8988T (cell line): Measurements from ENCODE around the gene VPS26A.
"Not testable (repeated sequence)": the region's sequence is repeated elsewhere in the genome, so short reads cannot be mapped to it uniquely, and the experiment has no call there.

Experiments
- DNase-seq: peaks from one replicate; pipeline ENCODE4 v3.0.0; 2011

Gene VPS26A

GRCh38 chr10:69103784-69104183 lies 20.2 kb upstream of the VPS26A start:
- DNase-seq, result no peak

DNA sequence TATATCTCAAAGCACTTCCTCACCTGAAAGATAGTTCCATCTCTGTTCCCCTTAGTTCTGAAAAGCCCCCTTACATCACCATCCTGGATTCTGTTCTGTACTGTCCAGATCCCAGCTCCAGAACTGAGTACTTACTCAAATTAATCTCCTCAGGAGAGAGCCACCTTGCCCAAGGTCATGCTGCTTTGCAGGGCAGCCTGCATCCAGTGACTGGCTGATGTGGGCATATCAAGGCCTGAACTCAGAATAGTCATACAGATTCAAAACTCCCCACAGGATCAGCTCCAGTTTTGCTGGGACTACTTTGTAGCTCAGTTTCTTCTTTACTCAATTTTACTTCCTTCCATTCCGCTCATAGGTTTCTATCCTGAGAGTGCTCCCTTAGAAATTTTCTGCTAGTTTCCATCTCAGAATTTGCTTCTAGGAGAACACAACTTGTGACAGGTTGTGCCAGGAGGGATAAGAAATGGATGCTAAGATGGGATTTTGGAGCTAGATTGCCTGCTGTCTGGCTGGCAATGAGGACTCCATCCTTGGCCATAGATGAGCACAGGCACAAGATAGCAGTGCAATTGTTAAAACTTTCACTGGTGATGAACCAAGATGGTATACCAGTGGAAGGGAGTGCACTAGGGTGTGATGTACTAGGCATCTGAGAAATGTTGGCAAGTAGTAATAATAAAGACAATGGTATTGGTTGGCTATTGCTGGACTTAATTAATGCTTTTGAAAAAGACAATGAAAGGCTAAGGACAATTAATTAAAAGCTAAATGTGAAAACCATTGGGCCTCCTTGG lies 18.8 kb upstream of the VPS26A start:
- DNase-seq, result no peak

GRCh38 chr10:69107176-69107490 lies 16.8 kb upstream of the VPS26A start:
- DNase-seq, result no peak

DNA sequence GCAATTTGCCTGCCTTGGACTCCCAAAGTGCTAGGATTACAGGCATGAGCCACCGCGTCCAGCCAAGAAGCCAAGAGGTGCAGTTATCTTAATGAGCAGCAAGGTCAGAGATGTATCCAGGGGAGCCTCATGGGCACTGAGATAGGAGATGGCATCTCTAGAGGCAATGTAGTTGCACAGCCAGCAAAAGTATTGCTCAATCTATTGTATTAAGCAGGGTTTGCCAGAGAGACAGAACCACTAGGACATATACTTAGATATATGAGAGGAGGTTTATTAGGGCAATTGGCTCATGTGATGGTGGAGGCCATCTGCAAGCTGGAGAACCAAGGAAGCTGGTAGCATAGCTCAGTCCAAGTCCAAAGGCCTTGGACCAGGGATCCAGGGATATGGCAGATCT lies 16.3 kb upstream of the VPS26A start:
- no peak for DNase-seq

- DNase-seq, result no peak
Measured at GRCh38 chr10:69119896-69120295, 4.1 kb upstream of the VPS26A start.

DNA sequence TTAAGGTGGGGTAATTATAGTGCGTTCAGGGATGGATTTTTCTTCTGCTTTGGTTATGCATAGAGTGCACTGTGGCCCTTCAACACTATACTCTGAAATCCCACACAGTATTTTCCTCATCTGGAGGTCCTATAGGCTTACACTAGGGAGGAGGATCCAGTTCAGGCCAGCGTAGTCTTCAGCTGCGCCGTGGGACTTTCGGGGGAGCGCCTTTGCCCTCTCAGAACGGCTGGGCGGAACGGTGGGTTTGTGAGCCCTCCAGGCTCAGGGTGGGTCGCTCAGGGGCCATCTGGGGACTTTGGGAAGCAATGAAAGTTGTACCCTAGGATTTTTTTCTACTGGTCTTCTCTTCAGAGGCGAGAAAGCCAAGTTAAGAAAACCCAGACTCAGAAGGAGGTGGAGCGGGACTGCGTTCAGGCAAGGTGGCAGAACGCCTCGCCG lies 652 bp upstream of the VPS26A start:
- DNase-seq, result peak; percentile 52

GRCh38 chr10:69124563-69125268 lies 738 bp downstream of the VPS26A start:
- peak; percentile 27 for DNase-seq

DNA sequence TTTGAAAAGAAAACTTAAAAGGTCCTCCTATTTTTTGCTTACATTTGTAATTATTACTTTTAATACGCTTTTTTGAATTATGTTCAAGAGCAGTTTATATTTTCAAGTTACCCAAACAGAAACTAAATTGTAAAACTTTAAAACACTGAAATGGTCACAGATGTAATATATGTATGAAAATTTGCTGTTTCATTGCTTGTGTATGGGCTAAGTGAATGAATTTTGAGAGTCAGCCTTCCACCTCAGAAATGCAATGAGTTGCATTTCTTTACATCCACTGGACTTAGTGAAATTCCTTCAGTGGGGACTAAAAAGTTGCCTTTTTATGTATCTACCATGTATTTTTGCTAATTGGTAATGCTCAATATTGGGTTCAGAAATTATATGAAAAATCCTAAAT lies 1.6 kb downstream of the VPS26A start:
- DNase-seq, result no peak

DNA sequence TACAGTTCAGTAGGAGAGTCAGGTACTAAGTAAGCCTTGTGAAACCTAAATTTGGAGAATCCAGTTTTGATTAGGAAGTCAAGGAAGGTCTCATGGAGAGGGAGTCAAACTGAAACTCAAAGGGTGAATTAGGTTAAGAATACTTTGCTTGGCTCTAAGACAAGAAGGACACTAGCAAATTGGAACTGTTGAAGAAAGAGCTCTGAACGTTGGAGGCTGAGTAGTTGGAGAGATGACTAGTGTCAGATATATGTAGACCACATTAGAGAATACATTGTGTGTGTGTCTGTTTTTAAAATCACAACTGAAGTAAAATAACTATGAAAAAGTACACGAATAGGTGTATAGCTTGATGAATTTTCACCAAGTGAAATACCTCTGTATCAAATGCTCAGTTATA lies 6.3 kb downstream of the VPS26A start:
- DNase-seq, result no peak

DNA sequence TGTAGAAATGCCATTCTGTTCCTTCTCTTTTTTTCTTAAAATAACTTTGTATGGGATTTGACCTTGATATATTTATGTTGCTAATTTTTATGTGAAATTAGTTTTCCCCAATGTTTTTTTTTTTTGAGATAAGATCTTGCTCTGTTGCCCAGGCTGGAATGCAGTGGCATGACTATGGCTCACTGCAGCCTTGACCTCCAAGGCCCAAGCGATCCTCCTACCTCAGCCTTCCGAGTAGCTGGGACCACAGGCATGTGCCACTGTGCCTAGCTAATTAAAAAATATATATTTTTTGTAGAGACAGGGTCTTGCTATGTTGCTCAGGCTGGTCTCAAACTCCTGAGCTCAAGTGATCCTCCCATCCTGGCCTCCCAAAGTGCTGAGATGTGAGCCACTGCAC lies 16.0 kb downstream of the VPS26A start:
- no peak for DNase-seq

GRCh38 chr10:69141304-69141703 lies 17.3 kb downstream of the VPS26A start:
- no peak for DNase-seq

DNA sequence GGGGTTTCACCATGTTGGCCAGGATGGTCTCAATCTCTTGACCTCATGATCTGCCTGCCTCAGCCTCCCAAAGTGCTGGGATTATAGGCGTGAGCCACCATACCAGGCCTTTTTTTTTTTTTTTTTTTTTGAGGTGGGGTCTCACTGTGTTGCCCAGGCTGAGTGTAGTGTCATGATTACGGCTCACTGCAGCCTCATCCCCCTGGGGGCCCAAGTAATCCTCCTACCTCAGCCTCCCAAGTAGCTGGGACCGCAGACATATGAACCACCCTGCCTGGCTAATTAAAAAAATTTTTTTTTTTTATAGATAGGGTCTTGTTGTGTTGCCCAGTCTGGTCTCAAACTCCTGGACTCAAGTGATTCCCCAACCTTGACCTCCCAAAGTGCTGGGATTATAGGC lies 18.1 kb downstream of the VPS26A start:
- not testable (repeated sequence) for DNase-seq

DNA sequence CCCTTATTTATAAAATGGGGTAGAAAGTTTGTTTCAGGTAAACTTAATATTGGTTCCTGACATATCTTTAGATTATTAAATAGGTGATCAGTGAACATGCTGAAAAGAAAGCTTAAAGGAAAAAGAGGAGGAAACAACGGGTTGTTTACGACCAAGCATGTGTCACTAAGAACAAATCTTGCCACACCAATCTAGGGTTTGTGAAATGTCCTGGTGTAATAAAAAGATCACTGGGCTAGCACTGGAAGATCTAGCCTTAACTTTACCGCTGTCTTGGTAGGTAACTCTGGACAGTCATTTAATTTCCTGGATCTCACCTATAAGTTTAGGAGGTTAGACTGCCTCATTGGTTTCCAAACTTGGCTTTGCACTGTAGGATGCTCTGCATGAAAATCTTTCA lies 19.0 kb downstream of the VPS26A start:
- DNase-seq, result no peak

DNA sequence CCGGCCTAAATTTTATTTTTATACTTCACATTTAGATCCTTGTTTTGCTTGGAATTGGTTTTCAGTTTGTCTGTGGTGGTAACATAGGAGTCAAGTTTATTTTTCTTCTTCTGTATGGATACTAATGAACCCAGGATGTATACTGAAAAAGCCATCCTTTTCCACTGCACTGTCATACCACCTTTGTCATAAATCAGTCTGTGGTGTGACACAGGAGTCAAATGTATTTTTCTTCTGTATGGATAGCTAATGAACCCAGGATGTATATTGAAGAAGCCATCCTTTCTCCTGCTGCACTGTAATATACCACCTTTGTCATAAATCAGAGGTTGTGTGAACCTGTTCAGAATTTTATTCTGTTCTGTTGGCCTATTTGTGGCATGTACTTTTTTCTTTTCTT lies 21.4 kb downstream of the VPS26A start:
- no peak for DNase-seq

DNA sequence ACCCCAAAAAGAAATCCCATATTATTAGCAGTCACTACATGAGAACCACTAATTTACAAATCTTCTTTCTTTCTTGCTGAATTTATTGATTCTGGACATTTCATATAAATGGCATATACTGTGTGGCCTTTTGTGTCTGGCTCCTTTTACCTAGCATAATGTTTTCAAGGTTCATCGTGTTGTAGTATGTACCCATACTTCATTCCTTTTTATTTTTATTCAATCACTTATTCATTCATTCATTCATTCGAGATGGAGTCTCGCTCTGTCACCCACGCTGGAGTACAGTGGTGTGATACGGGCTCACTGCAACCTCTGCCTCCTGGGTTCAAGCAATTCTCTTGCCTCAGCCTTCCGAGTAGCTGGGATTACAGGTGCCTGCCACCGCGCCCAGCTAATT lies 21.9 kb downstream of the VPS26A start:
- DNase-seq, result no peak

GRCh38 chr10:69146759-69147158 lies 22.8 kb downstream of the VPS26A start:
- no peak for DNase-seq

DNA sequence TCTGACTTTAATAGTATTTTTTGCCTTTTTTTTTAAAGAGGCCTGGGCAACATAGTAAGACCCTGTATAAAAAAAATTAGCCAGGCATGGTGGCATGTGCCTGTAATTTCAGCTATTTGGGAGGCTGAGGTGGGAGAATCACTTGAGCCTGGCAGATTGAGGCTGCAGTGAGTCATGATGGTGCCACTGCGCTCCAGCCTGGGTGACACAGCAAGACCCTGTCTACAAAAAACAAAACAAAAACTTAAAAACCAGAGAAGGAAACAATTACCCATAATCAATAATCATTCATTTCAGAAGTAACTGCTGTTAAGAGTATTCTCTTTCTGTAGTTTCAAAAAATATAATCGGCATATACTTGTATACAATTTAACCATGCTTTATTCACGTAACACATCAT lies 28.0 kb downstream of the VPS26A start:
- no peak for DNase-seq

GRCh38 chr10:69153227-69153626 lies 29.2 kb downstream of the VPS26A start:
- DNase-seq, result no peak

DNA sequence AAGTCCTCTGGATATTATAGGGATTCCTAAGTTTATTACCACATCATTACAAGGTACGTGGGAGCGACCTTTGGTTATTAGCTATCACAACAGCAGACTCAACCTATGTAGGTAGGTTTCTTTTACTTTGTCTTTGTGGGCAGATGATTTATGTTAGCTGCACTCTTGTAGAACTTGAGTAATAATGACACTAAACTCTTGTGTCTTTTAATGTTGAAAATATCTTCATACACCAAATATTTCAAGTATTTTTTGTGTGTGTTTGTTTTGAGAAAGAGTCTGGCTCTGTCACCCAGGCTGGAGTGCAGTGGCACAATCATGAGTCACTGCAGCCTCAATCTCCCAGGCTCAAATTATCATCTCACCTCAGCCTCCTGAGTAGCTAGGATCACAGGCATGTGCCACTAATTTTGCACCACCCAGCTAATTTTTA lies 36.8 kb downstream of the VPS26A start:
- no peak for DNase-seq

DNA sequence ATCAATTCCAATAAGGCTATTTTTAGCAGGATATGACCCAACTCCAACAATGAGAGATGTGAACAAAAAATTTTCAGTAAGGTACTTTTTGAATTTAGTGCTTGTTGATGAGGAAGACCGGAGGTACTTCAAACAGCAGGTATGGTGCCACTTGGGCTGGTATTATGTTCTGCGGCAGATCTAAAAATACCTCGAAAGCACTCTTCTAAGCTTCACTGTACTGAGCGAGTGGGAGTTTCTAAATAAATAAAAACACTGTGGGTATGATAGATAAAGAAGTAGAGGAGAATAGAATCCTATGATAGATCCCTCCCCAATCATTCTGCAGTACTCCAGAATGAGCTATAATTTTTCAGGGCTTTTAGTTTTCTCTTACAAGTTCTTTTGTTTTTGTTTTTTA lies 44.5 kb downstream of the VPS26A start:
- no peak for DNase-seq

DNA sequence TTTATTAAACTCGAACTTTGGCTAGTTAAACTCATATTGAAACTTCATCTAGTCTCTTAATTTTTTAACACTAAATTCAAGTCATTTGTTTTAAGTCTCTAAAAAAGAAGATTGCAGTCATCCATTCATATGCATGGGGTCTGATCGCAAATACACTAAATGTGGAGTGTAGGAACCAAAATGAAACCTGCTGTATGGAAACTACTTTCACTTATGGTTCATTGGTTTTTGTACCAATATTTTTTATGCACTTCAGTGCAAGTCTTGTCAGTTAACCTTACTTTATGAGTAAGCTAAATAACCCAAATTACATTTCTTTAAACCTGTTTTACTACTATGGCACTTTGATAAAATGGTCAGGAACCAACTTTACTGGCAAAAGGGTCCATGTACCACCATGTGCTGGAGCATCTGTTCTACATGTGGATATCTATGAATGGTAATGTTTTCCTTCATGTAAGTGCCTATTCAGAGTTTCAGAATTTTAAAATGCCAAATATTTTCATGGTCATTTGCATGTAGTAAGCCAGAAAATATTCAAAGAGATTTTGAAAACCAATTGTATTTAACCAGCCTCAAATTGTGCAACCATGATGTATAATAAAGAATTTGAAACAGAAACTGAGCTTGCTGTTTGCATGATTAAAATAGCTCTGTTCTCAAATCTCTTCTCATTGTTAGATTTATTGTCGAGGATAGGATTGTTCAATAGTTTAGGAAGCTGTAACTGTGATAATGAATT lies 48.4 kb downstream of the VPS26A start:
- no peak for DNase-seq

GRCh38 chr10:69175326-69175725 lies 51.3 kb downstream of the VPS26A start:
- not testable (repeated sequence) for DNase-seq

GRCh38 chr10:69176823-69177222 lies 52.8 kb downstream of the VPS26A start:
- no peak for DNase-seq
